GM19455 (cell line): ENCODE results near the gene CDC7.

ENCODE experiments used
- ATAC-seq: cut with Tn5 transposase; IDR thresholded peaks from one replicate; pipeline ENCODE4 v1.9.1; 2021; ENCODE audit not compliant: unreplicated experiment

Gene CDC7

DNA sequence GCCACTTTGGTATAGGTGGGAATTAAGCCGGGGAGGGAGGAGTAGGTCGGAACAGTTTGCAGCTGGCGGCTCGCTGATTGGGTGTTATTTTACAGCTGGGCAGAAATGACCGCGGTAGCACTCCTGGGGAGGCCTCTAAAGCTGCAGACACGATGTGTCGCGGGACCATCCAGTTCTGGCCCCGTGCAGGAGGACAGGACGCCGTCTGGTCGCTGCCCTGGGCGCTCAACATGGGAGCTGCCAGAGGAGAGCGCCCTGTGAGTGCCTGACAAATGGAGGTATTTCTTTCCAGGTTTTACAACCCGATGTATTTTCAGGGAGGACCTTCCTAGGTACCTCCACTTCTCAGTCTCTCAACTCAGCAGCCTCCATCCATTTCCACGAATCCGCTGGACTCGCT, 46.2 kb downstream of the CDC7 start:
- ATAC-seq = no peak

DNA sequence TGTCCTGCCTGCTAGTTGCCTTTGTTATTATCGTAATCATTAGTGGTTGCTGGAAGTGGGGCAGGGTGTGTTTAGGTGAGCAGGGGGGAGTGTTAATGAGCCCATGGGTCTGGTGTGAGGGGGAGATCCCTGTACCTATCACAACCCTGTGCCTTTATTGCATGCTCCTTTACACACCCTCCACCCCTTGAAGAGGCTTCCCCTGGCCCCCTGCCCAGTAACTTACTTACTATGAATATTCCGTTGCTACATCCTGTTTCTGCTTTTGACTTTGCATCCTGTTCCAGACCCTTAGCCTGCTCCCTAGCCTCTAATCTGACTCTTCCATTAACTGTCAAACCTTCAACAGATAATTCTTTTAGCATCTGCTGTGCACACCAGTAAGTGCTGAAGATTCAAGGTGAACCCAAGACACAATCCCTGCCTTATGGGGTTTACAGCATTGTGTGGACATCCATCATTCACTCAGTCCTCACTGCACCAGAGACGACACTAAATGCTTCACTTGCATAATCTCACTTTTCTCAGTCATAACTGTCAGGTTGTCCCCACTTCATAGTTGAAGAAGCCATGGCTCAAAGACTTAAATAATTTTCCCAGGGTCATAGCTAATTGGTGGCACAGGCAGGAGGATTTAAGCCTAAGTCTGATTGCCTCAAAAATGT, 47.9 kb downstream of the CDC7 start:
- no peak for ATAC-seq

DNA sequence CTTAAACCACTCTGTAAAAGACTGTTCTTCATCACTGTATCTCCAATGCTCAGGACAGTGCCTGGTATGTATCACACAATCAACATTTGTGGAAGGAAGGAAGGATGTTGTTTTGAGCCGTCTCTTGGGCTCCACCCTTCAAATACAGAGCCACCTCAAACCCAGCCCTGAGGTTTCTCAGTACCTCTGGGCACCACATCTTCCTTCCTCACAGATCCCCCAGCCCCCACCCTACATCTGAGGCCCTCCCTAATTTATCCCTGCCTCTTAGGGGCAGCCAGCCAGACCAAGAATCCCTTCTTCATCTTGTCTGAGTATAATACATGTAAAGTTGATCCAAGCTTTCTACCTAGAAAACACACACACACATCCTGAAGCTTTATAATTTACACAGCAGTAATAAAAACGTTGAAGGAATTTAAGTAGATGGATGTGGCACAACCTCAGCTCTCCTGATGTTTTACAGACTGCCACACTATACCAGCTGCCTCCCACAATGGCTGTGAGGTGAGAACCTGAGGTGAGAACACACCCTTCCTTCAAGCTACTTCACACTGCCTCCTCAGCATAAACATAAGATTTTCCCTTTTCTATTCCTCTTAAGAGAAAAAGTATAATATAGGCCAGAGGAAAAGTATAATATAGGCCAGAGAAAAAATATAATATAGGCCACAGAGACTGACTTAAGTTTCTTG, 48.5 kb downstream of the CDC7 start:
- no peak for ATAC-seq

DNA sequence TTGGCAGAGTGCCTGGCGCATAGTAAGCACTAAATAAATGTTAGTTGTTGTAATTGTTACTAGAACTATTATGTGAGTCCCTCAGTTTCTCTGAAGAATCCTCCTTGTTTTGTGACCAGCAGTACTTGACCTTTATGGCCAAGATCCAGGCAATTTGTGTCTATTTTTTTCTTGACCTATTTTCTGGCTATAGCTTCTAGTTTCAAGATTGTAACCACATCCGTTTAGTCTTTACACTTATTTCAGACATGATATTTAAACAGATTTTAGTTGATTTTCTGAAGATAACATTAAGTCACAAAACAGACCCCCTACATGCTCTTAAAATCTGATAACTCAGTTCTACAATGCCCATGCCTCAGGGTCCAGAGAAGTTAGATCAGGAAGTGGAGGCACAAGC, 50.3 kb downstream of the CDC7 start:
- no peak for ATAC-seq

DNA sequence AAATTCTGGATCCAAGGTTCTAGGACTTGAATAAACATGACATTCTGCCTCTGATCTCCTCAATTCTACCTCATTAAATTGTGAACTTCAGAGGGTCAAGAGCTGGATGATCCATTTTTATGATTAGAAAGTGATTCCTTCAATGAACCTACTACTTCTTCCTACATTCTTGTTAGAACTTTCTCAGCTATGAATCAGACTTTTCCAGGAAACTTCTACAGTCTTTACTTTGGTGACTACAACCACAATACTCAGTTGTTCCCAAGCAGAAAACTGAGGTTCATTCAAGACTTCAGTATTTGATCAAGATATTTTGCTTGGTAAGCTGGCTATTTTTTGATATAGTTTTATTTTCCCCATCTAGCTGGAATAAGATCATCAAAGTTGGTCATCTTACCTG, 51.4 kb downstream of the CDC7 start:
- no peak for ATAC-seq

DNA sequence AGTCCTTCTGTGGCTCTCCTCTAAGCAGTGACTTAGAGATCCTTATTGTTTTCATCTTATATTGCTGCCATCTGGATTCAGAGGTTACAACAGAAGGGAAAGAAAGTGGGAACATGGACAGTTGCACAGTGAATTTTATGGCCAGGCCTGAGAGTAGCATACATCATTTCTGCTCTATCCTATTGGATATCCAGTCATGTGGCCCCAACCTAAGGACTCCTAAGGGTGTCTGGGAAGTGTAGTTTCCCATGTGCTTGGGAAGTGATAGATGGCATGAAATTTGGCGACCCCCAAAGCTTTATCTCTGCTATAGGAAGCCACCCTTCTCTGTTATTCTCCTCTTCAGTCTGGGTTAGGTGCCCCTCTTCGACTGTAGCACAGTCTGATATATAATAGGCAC, 51.9 kb downstream of the CDC7 start:
- no peak for ATAC-seq

DNA sequence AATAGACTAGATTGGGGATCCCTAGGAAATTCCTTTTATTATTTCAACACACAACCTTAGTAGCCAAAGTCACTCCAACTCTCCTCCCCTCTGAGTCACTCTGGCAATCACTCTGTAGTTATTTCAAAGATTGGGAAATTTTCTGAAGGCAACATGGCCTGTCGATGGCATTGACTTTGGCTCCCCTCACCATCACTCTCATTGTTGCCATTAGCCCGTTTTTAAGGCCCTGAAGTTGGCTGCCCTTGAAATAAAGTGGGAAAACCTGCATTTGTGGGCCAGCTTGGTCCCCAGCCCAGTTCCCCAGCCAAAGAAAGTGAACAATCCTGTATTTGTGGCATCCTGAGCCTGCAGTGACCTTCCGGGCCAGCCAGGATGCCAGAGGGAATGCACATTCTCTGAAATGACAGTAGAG, 52.5 kb downstream of the CDC7 start:
- ATAC-seq = no peak

DNA sequence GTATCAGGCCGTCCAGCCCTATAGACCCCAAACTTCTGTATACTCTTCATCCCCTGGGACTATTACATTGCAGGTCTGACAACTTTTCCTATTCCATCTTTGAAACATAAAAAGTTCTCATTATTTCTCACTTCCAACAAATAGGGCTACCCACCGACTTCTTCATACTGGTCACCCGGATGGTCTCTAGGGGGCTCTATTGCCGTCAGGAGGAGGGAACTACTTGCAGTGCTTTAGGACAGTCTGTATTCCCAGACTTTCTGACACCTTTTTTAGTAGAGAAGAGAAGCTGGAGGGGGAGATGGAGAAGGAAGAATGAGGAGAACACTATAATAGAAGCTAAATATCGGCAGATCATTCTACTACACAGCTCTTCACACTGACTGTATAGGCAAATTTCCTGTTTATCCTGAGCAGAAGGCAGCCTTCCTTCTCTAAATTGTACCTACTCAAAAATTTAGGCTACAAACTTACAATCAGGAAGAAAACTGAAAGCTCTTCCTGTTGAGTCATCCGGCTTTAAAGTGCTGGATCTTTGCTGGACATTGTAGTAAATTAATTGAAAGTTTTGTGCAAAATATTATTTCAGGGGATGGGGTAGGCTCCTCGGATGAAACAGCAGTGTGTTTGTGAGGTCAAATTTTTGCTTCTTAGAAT, 54.6 kb downstream of the CDC7 start:
- ATAC-seq = no peak

DNA sequence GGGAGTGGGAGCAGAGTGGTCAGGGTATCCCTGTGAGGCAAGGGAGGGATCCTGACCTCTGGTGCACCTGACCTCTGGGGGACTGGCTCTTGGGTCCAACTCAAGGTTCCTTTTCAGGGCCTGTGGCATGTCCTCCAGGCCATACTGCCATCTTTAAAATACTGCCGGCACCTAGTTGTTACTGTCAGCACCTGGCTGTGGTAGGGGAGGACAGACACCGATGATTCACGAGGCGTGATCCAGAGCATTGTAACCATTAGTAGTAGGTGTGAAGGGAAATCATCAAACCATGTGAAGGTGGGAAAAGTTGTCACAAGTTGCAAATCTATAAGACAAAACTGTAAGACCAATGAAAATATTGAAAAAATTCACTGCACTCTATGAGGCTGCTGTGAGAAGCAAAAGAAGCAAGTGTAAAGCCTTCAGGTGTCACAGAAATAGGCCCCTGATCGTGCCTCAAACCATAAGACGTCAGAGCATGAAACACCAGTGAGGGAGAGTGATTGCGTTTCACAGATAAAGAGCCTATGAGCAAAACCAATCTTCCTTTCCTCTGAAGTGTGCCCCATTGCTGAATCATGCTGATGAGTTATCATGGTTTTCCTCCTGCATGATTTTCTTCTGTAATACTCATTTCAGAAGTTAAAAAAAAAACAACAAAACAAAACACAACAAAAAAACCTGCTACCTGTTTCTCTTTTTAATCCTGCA, 55.3 kb downstream of the CDC7 start:
- no peak for ATAC-seq

DNA sequence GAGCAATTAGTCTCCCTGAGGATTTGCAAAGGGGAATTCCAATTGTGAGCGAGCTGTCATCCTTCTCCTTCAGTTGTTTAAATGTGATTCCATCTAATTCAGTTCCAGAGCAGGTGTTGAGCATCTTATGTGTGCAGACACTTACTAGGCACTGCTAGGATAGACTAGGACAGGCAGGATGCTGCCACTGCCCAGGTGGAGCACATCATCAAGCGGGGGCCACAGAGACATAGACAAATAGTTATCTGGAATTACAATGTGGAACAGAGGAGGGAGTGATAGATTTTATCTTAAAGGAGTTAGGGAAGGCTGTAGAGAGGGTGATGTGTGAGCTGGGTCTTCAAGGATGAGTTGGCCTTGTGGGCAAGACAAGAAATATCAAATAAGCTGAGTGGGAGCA, 55.9 kb downstream of the CDC7 start:
- ATAC-seq = no peak

DNA sequence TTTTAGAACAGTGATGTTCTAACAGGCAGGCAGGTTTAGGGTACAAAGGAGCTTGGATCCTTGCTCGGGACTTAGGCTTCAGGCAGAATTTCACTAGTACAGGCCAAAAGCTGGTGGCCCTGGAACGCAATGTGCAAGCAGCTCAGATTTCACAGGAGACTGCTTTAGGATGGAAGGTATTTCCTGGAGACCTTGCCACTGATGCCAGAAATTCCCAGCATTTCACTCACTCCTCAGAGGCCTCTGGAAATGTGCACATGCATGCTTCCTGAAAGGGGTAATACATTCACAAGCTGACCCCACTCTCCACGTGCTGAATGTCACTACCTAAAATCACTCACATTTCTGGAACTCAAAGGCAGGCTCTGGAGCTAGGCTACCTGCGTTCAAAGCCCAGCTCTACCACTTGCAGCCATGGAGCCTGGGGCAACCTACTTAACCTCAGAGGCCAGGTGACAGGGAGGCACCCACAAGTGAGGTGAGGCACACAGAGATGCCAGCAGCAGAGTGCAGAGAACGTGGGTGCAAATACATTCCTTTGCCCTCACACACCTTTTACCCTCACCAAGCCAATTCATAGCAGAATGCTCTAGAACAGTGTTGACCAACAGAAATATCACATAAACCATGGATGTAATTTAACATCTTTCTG, 56.5 kb downstream of the CDC7 start:
- no peak for ATAC-seq

DNA sequence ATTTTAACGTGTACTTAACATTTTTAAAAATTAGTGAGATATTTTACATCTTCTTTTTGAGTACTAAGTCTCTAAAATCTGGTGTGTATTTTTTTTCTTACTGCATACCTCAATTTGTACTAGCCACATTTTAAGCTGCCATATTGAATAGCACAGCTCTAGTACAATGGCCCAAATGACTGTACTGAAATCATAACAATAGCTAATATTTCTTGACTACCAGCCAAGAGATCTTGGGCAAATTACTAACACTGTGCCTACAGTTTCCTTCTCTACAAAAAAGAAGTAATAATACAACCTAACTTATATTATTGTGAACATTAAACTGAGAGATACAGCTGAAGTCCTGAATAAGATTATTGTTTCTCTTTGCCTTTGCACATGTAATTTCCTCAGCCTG, 57.2 kb downstream of the CDC7 start:
- ATAC-seq = no peak

DNA sequence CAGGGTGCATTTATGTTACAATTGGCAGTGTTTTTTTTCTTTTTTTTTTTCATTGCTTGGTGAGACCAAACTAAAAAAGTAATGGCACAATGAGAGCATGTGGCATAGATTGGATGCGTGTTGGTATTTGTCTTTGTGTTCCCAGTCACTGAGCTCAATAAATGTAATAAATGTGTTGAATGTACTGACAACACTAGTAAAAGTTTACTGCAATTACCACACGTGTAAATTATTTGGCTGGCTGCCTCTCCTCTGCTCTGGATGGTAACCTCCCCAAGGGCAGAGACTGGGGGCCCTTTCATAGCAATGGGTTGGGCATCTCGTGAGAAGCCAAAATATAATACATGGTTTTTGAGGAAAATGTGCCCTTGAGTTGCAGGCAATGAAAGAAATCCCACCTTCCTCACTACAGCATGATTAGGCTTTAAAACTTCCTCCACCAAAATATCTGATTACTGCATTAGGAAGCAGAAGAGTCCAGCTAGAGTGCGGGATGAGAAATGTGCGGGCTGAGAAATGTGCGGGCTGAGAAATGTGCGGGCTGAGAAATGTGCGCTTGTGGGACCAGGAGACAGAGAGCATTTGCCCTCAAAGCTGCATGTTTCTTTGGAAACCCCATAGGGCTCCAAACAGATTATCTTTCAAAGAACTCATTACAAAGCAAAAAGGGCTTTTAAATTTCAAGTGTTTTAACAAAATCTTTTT, 58.5 kb downstream of the CDC7 start:
- ATAC-seq = no peak

DNA sequence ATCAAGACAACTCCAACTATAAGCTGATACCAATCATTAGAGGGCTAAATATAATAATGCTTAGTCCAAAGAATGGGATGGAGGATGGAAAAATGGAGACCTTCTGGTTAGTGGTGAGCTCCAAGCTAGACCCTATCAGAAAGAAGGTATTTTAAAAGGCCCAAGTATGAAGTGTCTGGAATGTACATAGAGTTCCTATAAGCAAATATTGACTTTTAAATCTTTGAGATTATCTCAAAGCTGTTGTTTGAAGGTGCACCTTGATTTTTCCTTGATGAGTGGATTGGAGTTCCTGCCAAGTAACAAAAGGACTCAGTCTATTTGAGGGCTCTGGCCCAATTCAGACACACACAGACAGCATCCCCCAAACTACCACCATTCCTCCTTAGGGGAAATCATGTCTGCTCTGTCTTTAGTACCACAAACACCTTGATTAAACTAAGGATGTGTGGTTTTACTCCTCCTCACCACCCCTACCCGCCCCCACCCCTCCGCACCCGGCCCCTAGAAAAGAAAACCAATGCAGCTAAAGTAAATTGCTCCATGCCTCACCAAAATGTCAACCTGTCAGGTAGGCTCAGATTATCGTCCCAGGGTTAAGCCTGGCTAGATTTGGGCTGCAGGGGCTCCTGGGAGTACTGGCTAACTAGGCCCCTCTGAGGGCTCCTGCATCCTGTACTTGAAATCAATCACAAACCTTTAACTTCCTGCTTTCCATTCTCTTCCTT, 59.4 kb downstream of the CDC7 start:
- no peak for ATAC-seq

DNA sequence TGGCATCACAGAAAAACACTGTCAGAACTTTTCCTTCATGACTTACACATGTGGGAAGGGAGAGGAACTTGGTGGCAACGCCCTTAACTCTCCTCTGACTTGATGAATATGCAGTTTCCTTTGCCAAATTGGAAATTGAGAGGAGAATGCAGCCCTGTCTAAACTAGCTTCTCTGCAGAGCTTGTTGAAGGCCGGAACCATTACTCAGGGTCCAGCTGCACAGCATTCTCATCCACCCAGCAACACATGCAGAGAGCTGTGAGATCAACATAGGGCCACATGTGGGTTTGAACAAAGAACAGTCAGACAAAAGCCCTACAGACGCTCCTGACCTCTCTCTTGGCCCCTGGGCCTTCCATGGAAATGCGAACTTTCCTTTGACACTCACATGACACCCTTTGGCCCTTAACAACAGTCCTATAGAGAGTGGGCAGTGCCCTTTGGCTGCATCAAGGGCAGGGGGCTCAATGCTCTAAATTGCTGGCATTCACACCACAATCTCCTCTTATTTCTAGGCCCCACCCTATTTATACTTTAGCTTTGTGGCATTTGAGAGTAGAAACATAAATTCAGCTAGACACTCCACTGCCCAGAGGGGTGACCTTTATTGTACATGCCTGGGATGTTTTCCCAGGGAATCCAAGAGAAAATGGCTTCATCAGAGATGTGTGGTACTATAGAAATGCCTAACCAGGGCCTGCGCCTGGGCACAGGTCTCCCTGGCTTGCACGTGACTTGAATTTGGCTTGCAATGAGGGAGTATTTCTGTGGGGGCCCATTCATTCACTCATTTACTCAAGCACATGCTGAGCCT, 64.4 kb downstream of the CDC7 start:
- no peak for ATAC-seq

DNA sequence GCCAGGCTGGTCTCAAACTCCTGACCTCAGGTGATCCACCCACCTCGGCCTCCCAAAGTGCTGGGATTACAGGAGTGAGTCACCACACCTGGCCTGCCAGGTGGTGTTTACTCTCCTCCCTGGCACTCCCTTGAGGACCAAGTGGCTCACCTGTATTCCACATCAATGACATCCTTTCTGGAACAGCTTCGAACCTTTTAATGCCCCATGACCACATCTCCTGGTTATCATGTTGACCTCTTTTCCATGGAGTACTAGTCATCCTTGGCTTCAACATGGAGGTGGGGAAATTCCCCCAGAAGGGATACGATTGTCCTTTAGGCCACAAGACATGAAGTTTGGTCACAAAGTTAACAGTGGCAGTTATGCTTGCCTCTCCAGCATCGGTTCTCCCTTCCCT, 66.9 kb downstream of the CDC7 start:
- ATAC-seq = no peak

DNA sequence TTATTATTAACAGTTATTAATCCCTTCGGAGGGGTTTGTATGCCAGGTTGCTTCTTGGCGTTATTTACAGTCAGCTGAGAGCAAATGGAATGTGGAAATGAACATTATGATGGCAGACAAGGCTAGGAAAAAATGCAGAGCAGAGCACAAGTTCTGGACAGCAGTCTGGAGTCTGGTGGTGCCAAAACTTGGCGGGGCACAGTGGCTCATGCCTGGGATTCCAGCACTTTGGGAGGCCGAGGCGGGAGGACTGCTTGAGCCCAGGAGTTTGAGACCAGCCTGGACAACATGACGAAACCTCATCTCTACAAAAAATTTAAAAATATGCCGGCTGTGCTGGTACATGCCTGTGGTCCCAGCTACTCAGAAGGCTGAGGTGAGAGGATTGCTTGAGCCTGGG, 67.6 kb downstream of the CDC7 start:
- ATAC-seq = no peak

DNA sequence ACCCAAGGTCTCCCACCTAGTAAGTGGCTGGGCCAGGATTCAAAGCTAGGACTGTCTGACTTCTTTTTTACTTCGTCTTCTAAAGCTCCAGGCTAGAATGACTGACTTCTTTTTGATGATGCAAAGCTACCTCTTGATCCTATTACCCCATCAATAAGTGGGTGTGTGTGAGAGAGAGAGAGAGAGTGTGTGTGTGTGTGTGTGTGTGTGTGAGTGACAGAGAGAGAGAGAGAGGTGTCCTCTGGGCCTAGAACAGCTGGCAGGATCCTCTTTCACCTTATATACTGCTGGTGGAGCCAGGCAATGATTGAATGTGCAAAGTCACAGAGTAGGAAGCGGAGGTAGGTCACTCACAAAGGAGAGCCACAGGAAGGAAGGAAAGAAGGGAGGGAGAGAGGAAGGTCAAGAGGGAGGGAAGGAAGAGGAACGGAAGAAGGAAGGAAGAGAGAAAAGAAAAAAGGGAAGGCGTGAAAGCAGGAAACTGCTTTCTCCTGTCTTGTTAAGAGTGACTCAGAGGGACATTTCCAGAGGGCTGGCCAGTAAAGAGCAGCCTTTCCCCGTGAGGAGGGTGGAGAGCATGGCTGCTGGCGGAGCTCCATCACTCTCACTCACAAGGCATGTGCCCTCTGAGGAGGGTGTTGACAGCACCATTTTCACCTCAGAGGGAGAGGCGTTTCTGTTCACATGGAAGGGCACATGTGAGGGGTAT, 68.9 kb downstream of the CDC7 start:
- ATAC-seq = no peak

DNA sequence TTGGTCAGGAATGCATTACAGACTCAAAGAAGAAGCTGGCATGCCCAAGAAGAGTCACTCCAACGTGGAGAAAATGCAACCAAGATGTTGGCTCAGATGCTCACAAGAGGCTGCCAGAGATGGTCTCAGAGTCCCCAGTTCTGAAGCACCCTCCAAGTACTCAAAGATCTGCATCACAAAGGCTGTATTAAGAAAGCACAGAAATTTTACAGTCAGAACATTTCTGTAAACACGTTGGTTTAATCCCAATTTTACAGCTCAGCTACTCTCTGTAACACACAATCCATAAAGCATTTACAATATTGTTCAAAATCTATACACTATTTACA, 69.4 kb downstream of the CDC7 start:
- ATAC-seq = no peak
